SK-N-SH (cell line): ENCODE results near the gene ZRANB3. TPM values are rescaled to one million over a fixed set of nuclear protein-coding genes. Genes with fewer than 3 reads are reported as not detected.
A peak's percentile ranks its signal among the peaks of the same experiment; 100 is the strongest.

ENCODE experiments used
- CTCF ChIA-PET: fragments of 300-600, 350-600 bp; formaldehyde crosslinking; extraction: SDS; loops from one replicate; lab custom pipeline; 2021; lab: Yijun Ruan, JAX
- POLR2A ChIA-PET: fragments of 350-600 bp; sonication (Branson Sonifier 250); formaldehyde crosslinking; extraction: SDS; loops from one replicate; lab custom pipeline; 2020; ENCODE audit warnings: antibody characterized with exemption, inconsistent platforms; lab: Yijun Ruan, JAX
- DNase-seq: peaks from one replicate; pipeline ENCODE4 v3.0.0; 2012
- H2AFZ ChIP-seq: fragments of 200-600 bp; sonication (generic); 2 replicates; pipeline ENCODE4 v1.8.1; 2016; ENCODE audit warnings: antibody characterized with exemption, mild to moderate bottlenecking, low read depth
- H3F3A ChIP-seq: fragments of 200-600 bp; sonication (generic); replicated peaks from 2 replicates; pipeline ENCODE3; 2016; ENCODE audit warnings: antibody characterized with exemption, mild to moderate bottlenecking; ENCODE audit not compliant: insufficient read depth
- H3K27ac ChIP-seq, 2 experiments: fragments of 200-500 bp in 1 of 2; fragments of 200-600 bp in 1 of 2; sonication (Bioruptor generic) in 1 of 2; sonication (generic), shearing (Covaris generic) in 1 of 2; 2 replicates each; pipeline versions ENCODE4 v1.5.1 to v1.6.1; 2014 to 2016; ENCODE audit warnings: low read depth in 2 of 2, inconsistent platforms in 1 of 2, low read length in 1 of 2, mild to moderate bottlenecking in 1 of 2, mixed read lengths in 1 of 2
- H3K27me3 ChIP-seq: fragments of 200-600 bp; sonication (generic), shearing (Covaris generic); 2 replicates; pipeline ENCODE4 v1.6.1; 2016; ENCODE audit warnings: mixed run types; ENCODE audit not compliant: insufficient read depth
- H3K36me3 ChIP-seq, 2 experiments: fragments of 200-500 bp in 1 of 2; fragments of 200-600 bp in 1 of 2; sonication (Bioruptor generic) in 1 of 2; sonication (generic) in 1 of 2; replicated peaks in 1 of 2; 2 replicates each; pipeline versions ENCODE3 to v1.5.1; 2014 to 2016; ENCODE audit warnings: low read length in 1 of 2, mild to moderate bottlenecking in 1 of 2; ENCODE audit not compliant: insufficient read depth in 2 of 2, control insufficient read depth in 1 of 2
- H3K4me1 ChIP-seq, 2 experiments: fragments of 200-500 bp in 1 of 2; fragments of 200-600 bp in 1 of 2; sonication (Bioruptor generic) in 1 of 2; sonication (generic), shearing (Covaris generic) in 1 of 2; 2 replicates each; pipeline versions ENCODE4 v1.5.1 to v1.6.1; 2014 to 2016; ENCODE audit warnings: low read depth in 1 of 2, low read length in 1 of 2, mixed run types in 1 of 2; ENCODE audit not compliant: insufficient read depth in 2 of 2, control insufficient read depth in 1 of 2
- H3K4me2 ChIP-seq: fragments of 200-600 bp; sonication (generic), shearing (Covaris generic); 2 replicates; pipeline ENCODE4 v1.6.1; 2017; ENCODE audit warnings: mixed run types
- H3K4me3 ChIP-seq, 2 experiments: fragments of 200-500 bp in 1 of 2; fragments of 200-600 bp in 1 of 2; sonication (Bioruptor generic) in 1 of 2; sonication (generic), shearing (Covaris generic) in 1 of 2; 2 replicates each; pipeline versions ENCODE4 v1.5.1 to v1.8.1; 2014 to 2016; ENCODE audit warnings: low read depth in 2 of 2, inconsistent platforms in 1 of 2, low read length in 1 of 2, mild to moderate bottlenecking in 1 of 2, mixed read lengths in 1 of 2, moderate library complexity in 1 of 2
- H3K79me2 ChIP-seq: fragments of 200-600 bp; sonication (generic); 2 replicates; pipeline ENCODE4 v1.8.1; 2017; ENCODE audit warnings: mild to moderate bottlenecking; ENCODE audit not compliant: insufficient read depth
- H3K9ac ChIP-seq: fragments of 200-600 bp; sonication (generic); 2 replicates; pipeline ENCODE4 v1.6.1; 2017; ENCODE audit warnings: mixed run types
- H3K9me2 ChIP-seq: fragments of 200-600 bp; sonication (generic); 2 replicates; pipeline ENCODE4 v1.6.1; 2017; ENCODE audit warnings: mixed run types
- H3K9me3 ChIP-seq: fragments of 200-600 bp; sonication (generic); 2 replicates; pipeline ENCODE4 v1.6.1; 2017; ENCODE audit warnings: mixed run types, mild to moderate bottlenecking, moderate library complexity
- H4K20me1 ChIP-seq: fragments of 200-600 bp; sonication (generic); 2 replicates; pipeline ENCODE4 v1.6.1; 2017; ENCODE audit warnings: mild to moderate bottlenecking, mixed run types; ENCODE audit not compliant: insufficient read depth
- CHD2 ChIP-seq: fragments of 150-350 bp; IDR thresholded peaks from 2 replicates; pipeline ENCODE4 v1.6.1; 2018; ENCODE audit warnings: low read length; ENCODE audit not compliant: partially characterized antibody
- FOSL2 ChIP-seq: IDR thresholded peaks from 2 replicates; pipeline ENCODE4 v1.4.0; 2012; ENCODE audit warnings: low read depth, mild to moderate bottlenecking, moderate library complexity, borderline replicate concordance
- FOXM1 ChIP-seq: IDR thresholded peaks from 2 replicates; pipeline ENCODE4 v1.4.0; 2012; ENCODE audit warnings: low read depth, mild to moderate bottlenecking
- IRF3 ChIP-seq: fragments of 150-350 bp; IDR thresholded peaks from 2 replicates; pipeline ENCODE4 v1.6.1; 2016; ENCODE audit warnings: mild to moderate bottlenecking, low read depth, low read length
- RCOR1 ChIP-seq: fragments of 150-350 bp; IDR thresholded peaks from 2 replicates; pipeline ENCODE4 v1.6.1; 2017; ENCODE audit warnings: antibody characterized with exemption, low read length
- RXRA ChIP-seq: IDR thresholded peaks from 2 replicates; pipeline ENCODE4 v1.4.0; 2012; ENCODE audit warnings: low read depth, mild to moderate bottlenecking, borderline replicate concordance
- SMC3 ChIP-seq: IDR thresholded peaks from 2 replicates; pipeline ENCODE4 v1.6.1; 2012; ENCODE audit warnings: low read depth, low read length, improper control_type of control experiment
- TEAD4 ChIP-seq: IDR thresholded peaks from 2 replicates; pipeline ENCODE4 v1.4.0; 2012; ENCODE audit warnings: mild to moderate bottlenecking, borderline replicate concordance; ENCODE audit not compliant: insufficient read depth
- WGBS: methylation state at CpG from one replicate; pipeline ENCODE4 v1.1.6; 2017; ENCODE audit warnings: low lambda C conversion rate; 5-methylcytosine and 5-hydroxymethylcytosine counted together
- polyA plus RNA-seq, 3 experiments: library from polyadenylated mRNA; depleted of rRNA; stranded (reverse); fragments of >200 nt; gene quantifications; 2 replicates each; pipeline ENCODE4 v1.2.3, GENCODE V29; 2012
- TF ChIP-seq, protein P1 (sequence below): IDR thresholded peaks from 2 replicates; pipeline ENCODE4 v1.4.0; 2012; ENCODE audit warnings: low read depth, borderline replicate concordance

Gene ZRANB3
- polyA plus RNA-seq, 1 of the 3 experiments (the other 2 are of a cell fraction): 4.1 TPM

DNA sequence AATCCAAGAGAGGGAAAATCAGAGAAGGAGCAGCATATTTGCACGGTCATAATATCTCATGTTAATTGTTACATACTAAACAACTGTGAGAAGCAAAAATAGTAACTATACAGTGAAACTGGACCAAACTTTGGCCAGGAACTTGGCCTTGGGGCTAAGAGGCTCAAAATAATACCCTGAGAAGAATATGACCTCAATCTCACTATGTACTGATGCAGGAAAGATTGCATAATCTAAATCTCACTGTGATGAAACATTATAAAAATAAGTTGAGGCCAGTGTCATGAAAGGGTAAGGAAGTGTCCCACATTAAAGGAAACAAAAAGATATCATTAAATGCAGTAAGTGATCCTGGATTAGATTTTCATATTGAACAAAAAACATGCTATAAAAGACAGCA is 36.5 kb downstream of the ZRANB3 start:
- no peak overlapping the region for H3K4me3 ChIP-seq
- H3K36me3 ChIP-seq: peaks cover 7 to 30% of the 10 kb centered on the region in 2 experiments
- no peaks in the 10 kb centered on the region for H3K4me1 ChIP-seq
- H3K27me3 ChIP-seq: no peaks in the 10 kb centered on the region
- H3F3A ChIP-seq: peaks cover 6% of the 10 kb centered on the region
- 88% methylated on average over 1 of the region's 1 CpG for WGBS
- H3K79me2 ChIP-seq: no peaks in the 10 kb centered on the region
- H3K9me3 ChIP-seq: 0 out of 2 replicates have a peak, but pooled peaks cover 8% of the 10 kb centered on the region
- no peak overlapping the region for H3K9ac ChIP-seq
- DNase-seq: no peak
- H2AFZ ChIP-seq: no peak overlapping the region
- no peaks in the 10 kb centered on the region for H4K20me1 ChIP-seq
- H3K9me2 ChIP-seq: no peaks in the 10 kb centered on the region
- ChIA-PET CTCF (no interaction called here), POLR2A (no interaction called here)
- H3K27ac ChIP-seq: no peak overlapping the region
- no peak for TF ChIP-seq IRF3
- TF ChIP-seq, protein P1, sequence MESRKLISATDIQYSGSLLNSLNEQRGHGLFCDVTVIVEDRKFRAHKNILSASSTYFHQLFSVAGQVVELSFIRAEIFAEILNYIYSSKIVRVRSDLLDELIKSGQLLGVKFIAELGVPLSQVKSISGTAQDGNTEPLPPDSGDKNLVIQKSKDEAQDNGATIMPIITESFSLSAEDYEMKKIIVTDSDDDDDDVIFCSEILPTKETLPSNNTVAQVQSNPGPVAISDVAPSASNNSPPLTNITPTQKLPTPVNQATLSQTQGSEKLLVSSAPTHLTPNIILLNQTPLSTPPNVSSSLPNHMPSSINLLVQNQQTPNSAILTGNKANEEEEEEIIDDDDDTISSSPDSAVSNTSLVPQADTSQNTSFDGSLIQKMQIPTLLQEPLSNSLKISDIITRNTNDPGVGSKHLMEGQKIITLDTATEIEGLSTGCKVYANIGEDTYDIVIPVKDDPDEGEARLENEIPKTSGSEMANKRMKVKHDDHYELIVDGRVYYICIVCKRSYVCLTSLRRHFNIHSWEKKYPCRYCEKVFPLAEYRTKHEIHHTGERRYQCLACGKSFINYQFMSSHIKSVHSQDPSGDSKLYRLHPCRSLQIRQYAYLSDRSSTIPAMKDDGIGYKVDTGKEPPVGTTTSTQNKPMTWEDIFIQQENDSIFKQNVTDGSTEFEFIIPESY: no peak
- no peak for TF ChIP-seq TEAD4
- no peak overlapping the region for H3K4me2 ChIP-seq

GRCh38 chr2:135490376-135490775 is 40.6 kb downstream of the ZRANB3 start:
- Histone ChIP-seq H3K4me2 (no peak overlapping the region), H4K20me1 (no peaks in the 10 kb centered on the region), H3F3A (peaks cover 7% of the 10 kb centered on the region), H3K9ac (no peak overlapping the region), H3K9me2 (no peaks in the 10 kb centered on the region), H2AFZ (no peak overlapping the region), H3K79me2 (no peaks in the 10 kb centered on the region), H3K27ac (peak overlapping the region in 1 of 2 experiments; percentile 51; a peak in 1 of 4 replicates), H3K36me3 (peaks cover 10 to 29% of the 10 kb centered on the region in 2 experiments), H3K4me1 (no peaks in the 10 kb centered on the region), H3K9me3 (peaks cover 5% of the 10 kb centered on the region; the same call in 1 of the 2 replicates), H3K27me3 (no peaks in the 10 kb centered on the region), H3K4me3 (no peak overlapping the region)
- no peak for DNase-seq
- CTCF ChIA-PET: no interaction called here
- TF ChIP-seq RXRA: no peak
- TF ChIP-seq FOXM1: no peak
- TF ChIP-seq SMC3: no peak
- no peak for TF ChIP-seq FOSL2
- TF ChIP-seq RCOR1: no peak
- TF ChIP-seq CHD2: no peak
- WGBS: 89% methylated on average over 1 of the region's 1 CpG
- POLR2A ChIA-PET: no interaction called here
